ENCODE results near the gene BBS9. TPM values are rescaled to one million over a fixed set of nuclear protein-coding genes. Genes with fewer than 3 reads are reported as not detected.
"Not testable (repeated sequence)": the region's sequence is repeated elsewhere in the genome, so short reads cannot be mapped to it uniquely, and the experiment has no call there.

The BBS9 gene
- total and polyA plus RNA-seq, 2 donors from 2014 or later = 9.0 to 23.4 TPM

DNA sequence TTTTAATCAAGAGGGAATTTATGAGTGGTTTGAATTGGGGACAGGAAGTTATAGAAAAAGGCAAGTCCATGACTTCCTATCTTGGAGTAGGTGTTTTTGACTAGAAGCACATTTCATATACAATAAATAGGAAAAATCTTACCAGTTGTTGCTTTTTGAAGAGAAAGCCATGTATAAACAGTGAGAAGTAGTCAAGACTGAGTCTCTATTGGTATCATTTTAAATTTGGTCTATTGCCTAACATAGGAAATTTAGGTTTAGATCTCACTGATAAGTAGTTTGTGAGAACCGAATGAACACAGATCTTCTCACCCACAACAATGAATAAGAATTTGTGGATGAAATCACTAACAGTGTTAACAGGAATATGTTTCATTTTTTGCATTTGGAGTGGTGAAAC, 387.2 kb downstream of the BBS9 start:
- DNase-seq (no peak), FAIRE-seq (no peak)
- H3K9ac ChIP-seq (ENCODE audit: low read length in 3 of 3) = no peak overlapping the region
- H3K4me1 ChIP-seq (ENCODE audit: control insufficient read depth in 2 of 3, insufficient read depth in 2 of 3, low read depth in 1 of 3, low read length in 3 of 3) = peaks cover 0 to 2% (median 0%) of the 10 kb centered on the region in 3 donors
- H3K9me3 ChIP-seq (ENCODE audit: control insufficient read depth in 2 of 3, insufficient read depth in 1 of 3, low read length in 3 of 3) = no peaks in the 10 kb centered on the region
- no peaks in the 10 kb centered on the region for H3K27me3 ChIP-seq (ENCODE audit: control insufficient read depth, insufficient read depth, low read length)
- intact Hi-C loops (cut with DNase I) = no loop called here
- H3K36me3 ChIP-seq (ENCODE audit: control insufficient read depth in 2 of 3, insufficient read depth in 3 of 3, low read length in 3 of 3) = no peaks in the 10 kb centered on the region
- no peak overlapping the region for H3K27ac ChIP-seq (ENCODE audit: low read depth in 2 of 2, low read length in 2 of 2)
- H3K4me3 ChIP-seq (ENCODE audit: low read length in 3 of 3) = no peak overlapping the region
- TF ChIP-seq, protein P1, sequence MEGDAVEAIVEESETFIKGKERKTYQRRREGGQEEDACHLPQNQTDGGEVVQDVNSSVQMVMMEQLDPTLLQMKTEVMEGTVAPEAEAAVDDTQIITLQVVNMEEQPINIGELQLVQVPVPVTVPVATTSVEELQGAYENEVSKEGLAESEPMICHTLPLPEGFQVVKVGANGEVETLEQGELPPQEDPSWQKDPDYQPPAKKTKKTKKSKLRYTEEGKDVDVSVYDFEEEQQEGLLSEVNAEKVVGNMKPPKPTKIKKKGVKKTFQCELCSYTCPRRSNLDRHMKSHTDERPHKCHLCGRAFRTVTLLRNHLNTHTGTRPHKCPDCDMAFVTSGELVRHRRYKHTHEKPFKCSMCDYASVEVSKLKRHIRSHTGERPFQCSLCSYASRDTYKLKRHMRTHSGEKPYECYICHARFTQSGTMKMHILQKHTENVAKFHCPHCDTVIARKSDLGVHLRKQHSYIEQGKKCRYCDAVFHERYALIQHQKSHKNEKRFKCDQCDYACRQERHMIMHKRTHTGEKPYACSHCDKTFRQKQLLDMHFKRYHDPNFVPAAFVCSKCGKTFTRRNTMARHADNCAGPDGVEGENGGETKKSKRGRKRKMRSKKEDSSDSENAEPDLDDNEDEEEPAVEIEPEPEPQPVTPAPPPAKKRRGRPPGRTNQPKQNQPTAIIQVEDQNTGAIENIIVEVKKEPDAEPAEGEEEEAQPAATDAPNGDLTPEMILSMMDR (IDR thresholded peaks at IDR 0.05; ENCODE audit: borderline replicate concordance, extremely low read depth, insufficient read depth) = no peak

DNA sequence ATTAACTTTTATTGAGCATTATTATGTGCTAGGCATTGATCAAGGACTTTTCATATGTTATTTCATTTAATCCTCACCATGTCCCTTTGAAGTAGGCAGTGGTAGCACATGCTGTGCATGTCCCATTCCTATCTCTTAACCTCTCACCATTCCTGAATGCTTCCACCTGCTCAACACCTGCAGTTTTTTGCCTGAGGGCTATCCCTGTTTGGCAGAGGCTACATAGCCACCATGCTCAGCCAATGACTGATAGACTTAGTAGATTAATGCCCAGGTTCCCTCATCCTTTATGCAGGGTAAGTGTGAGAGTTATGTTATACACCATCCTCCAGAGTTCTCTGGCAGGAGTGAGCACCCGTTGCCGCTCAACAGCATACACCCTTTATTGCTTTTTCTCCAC, 387.8 kb downstream of the BBS9 start:
- TF ChIP-seq, protein P1 (IDR thresholded peaks at IDR 0.05; ENCODE audit: borderline replicate concordance, extremely low read depth, insufficient read depth) = no peak
- no peak for FAIRE-seq
- no peaks in the 10 kb centered on the region for H3K4me1 ChIP-seq (ENCODE audit: control insufficient read depth in 2 of 3, insufficient read depth in 2 of 3, low read depth in 1 of 3, low read length in 3 of 3)

DNA sequence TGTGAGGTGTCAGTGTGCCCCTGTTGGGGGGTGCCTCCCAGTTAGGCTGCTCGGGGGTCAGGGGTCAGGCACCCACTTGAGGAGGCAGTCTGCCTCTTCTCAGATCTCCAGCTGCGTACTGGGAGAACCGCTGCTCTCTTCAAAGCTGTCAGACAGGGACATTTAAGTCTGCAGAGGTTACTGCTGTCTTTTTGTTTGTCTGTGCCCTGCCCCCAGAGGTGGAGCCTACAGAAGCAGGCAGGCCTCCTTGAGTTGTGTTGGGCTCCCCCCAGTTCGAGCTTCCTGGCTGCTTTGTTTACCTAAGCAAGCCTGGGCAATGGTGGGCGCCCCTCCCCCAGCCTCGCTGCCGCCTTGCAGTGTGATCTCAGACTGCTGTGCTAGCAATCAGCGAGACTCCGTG, 397.6 kb downstream of the BBS9 start:
- H3K4me3 ChIP-seq (ENCODE audit: low read length in 3 of 3); H3K9ac ChIP-seq (ENCODE audit: low read length in 3 of 3); H3K27ac ChIP-seq (ENCODE audit: low read depth in 2 of 2, low read length in 2 of 2); H3K4me1 ChIP-seq (ENCODE audit: control insufficient read depth in 2 of 3, insufficient read depth in 2 of 3, low read depth in 1 of 3, low read length in 3 of 3); H3K36me3 ChIP-seq (ENCODE audit: control insufficient read depth in 2 of 3, insufficient read depth in 3 of 3, low read length in 3 of 3); H3K27me3 ChIP-seq (ENCODE audit: control insufficient read depth, insufficient read depth, low read length); FAIRE-seq; H3K9me3 ChIP-seq (ENCODE audit: control insufficient read depth in 2 of 3, insufficient read depth in 1 of 3, low read length in 3 of 3); intact Hi-C loops (cut with DNase I); DNase-seq: not testable (repeated sequence)

More for the DNA sequence above, 387.8 kb downstream of the BBS9 start:
- H3K27ac ChIP-seq (ENCODE audit: low read depth in 2 of 2, low read length in 2 of 2) = no peak overlapping the region
- H3K9ac ChIP-seq (ENCODE audit: low read length in 3 of 3) = no peak overlapping the region
- H3K9me3 ChIP-seq (ENCODE audit: control insufficient read depth in 2 of 3, insufficient read depth in 1 of 3, low read length in 3 of 3) = no peaks in the 10 kb centered on the region
- intact Hi-C loops (cut with DNase I) = no loop called here
- H3K27me3 ChIP-seq (ENCODE audit: control insufficient read depth, insufficient read depth, low read length) = no peaks in the 10 kb centered on the region
- H3K4me3 ChIP-seq (ENCODE audit: low read length in 3 of 3) = no peak overlapping the region
- DNase-seq = no peak
- no peaks in the 10 kb centered on the region for H3K36me3 ChIP-seq (ENCODE audit: control insufficient read depth in 2 of 3, insufficient read depth in 3 of 3, low read length in 3 of 3)

DNA sequence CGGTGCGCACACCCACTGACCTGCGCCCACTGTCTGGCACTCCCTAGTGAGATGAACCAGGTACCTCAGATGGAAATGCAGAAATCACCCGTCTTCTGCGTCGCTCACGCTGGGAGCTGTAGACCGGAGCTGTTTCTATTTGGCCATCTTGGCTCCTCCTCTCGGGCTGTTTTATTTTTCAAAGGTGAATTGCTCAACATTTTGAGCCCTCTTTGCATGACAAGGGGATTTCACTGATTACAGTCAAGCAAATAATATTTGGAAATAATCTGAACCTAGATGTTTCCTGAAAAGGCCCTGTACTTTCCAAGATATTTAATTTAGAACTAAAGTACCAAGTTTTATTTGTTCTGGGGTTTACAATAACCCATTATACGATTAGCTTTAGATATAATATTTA, 398.2 kb downstream of the BBS9 start:
- H3K27ac ChIP-seq (ENCODE audit: low read depth in 2 of 2, low read length in 2 of 2); FAIRE-seq; H3K36me3 ChIP-seq (ENCODE audit: control insufficient read depth in 2 of 3, insufficient read depth in 3 of 3, low read length in 3 of 3); DNase-seq; intact Hi-C loops (cut with DNase I); H3K4me3 ChIP-seq (ENCODE audit: low read length in 3 of 3); H3K4me1 ChIP-seq (ENCODE audit: control insufficient read depth in 2 of 3, insufficient read depth in 2 of 3, low read depth in 1 of 3, low read length in 3 of 3); H3K9me3 ChIP-seq (ENCODE audit: control insufficient read depth in 2 of 3, insufficient read depth in 1 of 3, low read length in 3 of 3); H3K27me3 ChIP-seq (ENCODE audit: control insufficient read depth, insufficient read depth, low read length); H3K9ac ChIP-seq (ENCODE audit: low read length in 3 of 3): not testable (repeated sequence)

DNA sequence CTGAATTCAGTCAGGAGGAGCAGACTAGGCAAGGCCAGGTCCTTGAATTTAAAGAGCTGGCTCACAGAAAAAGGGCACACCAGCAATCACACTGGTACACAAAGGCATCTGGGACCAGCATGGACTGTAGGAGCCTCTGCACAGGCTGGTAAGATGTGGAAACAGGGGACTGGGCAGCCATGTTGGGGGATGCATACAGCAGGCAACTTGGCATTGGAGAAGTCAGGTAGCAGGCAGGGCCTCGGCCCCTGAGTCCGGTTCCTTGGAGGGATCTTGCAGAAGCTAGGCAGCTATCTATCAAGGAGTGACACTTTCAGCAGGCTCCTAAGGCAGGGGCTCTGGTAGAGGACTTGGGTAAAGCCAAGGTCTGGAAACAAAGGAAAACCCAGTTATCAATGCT, 399.7 kb downstream of the BBS9 start:
- Histone ChIP-seq H3K9ac (ENCODE audit: low read length in 3 of 3) (no peak overlapping the region), H3K36me3 (ENCODE audit: control insufficient read depth in 2 of 3, insufficient read depth in 3 of 3, low read length in 3 of 3) (no peaks in the 10 kb centered on the region), H3K4me3 (ENCODE audit: low read length in 3 of 3) (no peak overlapping the region), H3K9me3 (ENCODE audit: control insufficient read depth in 2 of 3, insufficient read depth in 1 of 3, low read length in 3 of 3) (no peaks in the 10 kb centered on the region), H3K4me1 (ENCODE audit: control insufficient read depth in 2 of 3, insufficient read depth in 2 of 3, low read depth in 1 of 3, low read length in 3 of 3) (no peaks in the 10 kb centered on the region), H3K27ac (ENCODE audit: low read depth in 2 of 2, low read length in 2 of 2) (no peak overlapping the region), H3K27me3 (ENCODE audit: control insufficient read depth, insufficient read depth, low read length) (no peaks in the 10 kb centered on the region)
- DNase-seq (no peak), FAIRE-seq (no peak)
- TF ChIP-seq, protein P1 (IDR thresholded peaks at IDR 0.05; ENCODE audit: borderline replicate concordance, extremely low read depth, insufficient read depth) = no peak
- intact Hi-C loops (cut with DNase I) = no loop called here

All from kidney (tissue), 14 donors.